ENCODE data around the gene COMMD6.
A peak's percentile ranks its signal among the peaks of the same experiment; 100 is the strongest.

COMMD6 gene

GRCh38 chr13:75505327-75505726, 32.3 kb downstream of the COMMD6 start:
- H3K4me1 ChIP-seq (ENCODE audit: control insufficient read depth, insufficient read depth, low read length, unreplicated experiment): no peaks in the 10 kb centered on the region
- no peaks in the 10 kb centered on the region for H3K36me3 ChIP-seq (ENCODE audit: insufficient read depth, low read length)
- H3K27ac ChIP-seq (ENCODE audit: low read depth, low read length): no peak overlapping the region
- no peaks in the 10 kb centered on the region for H3K79me2 ChIP-seq (ENCODE audit: control insufficient read depth, insufficient read depth, low read length, unreplicated experiment)
- H2AFZ ChIP-seq (ENCODE audit: low read length, unreplicated experiment): no peak overlapping the region
- no peaks in the 10 kb centered on the region for H3K27me3 ChIP-seq (ENCODE audit: insufficient read depth, low read length)
- H3K4me3 ChIP-seq (ENCODE audit: low read depth, low read length): no peak overlapping the region

GRCh38 chr13:75495938-75496337, 41.7 kb downstream of the COMMD6 start:
- no peaks in the 10 kb centered on the region for H3K36me3 ChIP-seq (ENCODE audit: insufficient read depth, low read length)
- no peak overlapping the region for H3K27ac ChIP-seq (ENCODE audit: low read depth, low read length)
- no peaks in the 10 kb centered on the region for H3K79me2 ChIP-seq (ENCODE audit: control insufficient read depth, insufficient read depth, low read length, unreplicated experiment)
- H3K4me3 ChIP-seq (ENCODE audit: low read depth, low read length): peak overlapping the region; percentile 26; the same call in 1 of the 2 replicates
- no peaks in the 10 kb centered on the region for H3K4me1 ChIP-seq (ENCODE audit: control insufficient read depth, insufficient read depth, low read length, unreplicated experiment)
- peak overlapping the region; percentile 36 for H2AFZ ChIP-seq (ENCODE audit: low read length, unreplicated experiment)
- no peaks in the 10 kb centered on the region for H3K27me3 ChIP-seq (ENCODE audit: insufficient read depth, low read length)

DNA sequence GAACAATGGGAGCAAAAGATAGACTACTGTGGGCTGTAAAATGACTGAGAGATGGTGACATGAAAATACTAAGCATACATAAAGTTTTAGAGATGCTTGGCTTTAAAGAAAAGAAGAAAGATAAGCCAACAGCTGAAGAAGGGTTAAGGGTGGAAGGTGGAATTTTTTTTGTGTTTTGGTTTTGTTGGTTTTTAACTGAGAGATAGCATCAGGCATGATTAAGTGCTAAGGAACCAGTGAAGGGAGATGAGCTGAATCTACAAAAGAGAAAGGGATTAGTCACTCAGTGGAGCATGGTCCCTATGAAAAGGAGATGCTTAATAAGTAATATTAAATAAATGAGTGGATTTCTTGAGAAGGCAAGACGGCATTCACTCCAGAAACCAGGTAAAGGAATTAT, 43.1 kb downstream of the COMMD6 start:
- peaks cover 6% of the 10 kb centered on the region for H3K4me1 ChIP-seq (ENCODE audit: control insufficient read depth, insufficient read depth, low read length, unreplicated experiment)

DNA sequence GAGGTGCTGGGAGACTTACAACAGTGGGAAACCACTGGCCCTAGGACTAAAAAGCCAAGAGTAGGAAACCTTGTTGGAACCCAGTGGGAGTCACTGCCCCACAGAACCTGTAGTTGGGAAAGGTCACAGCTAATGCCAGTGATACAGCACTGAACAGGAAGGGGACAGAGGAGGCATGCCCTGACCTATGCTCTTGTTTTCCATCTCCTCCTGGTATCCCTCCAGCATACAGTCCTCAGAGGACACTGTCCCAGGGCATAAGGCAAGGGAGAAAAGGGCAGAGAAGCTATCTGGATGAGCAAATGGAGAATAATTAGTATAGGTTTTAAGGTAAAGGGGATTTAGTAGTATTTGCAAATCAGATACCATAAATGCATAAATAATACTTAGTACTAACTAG, 44.5 kb downstream of the COMMD6 start:
- no peak overlapping the region for H3K27ac ChIP-seq (ENCODE audit: low read depth, low read length)
- no peak overlapping the region for H2AFZ ChIP-seq (ENCODE audit: low read length, unreplicated experiment)
- no peaks in the 10 kb centered on the region for H3K36me3 ChIP-seq (ENCODE audit: insufficient read depth, low read length)
- H3K4me3 ChIP-seq (ENCODE audit: low read depth, low read length): no peak overlapping the region
- H3K79me2 ChIP-seq (ENCODE audit: control insufficient read depth, insufficient read depth, low read length, unreplicated experiment): no peaks in the 10 kb centered on the region
- H3K27me3 ChIP-seq (ENCODE audit: insufficient read depth, low read length): no peaks in the 10 kb centered on the region
- H3K4me1 ChIP-seq (ENCODE audit: control insufficient read depth, insufficient read depth, low read length, unreplicated experiment): peaks cover 10% of the 10 kb centered on the region

More for the DNA sequence above, 43.1 kb downstream of the COMMD6 start:
- Histone ChIP-seq H3K36me3 (ENCODE audit: insufficient read depth, low read length) (no peaks in the 10 kb centered on the region), H3K79me2 (ENCODE audit: control insufficient read depth, insufficient read depth, low read length, unreplicated experiment) (no peaks in the 10 kb centered on the region), H3K27ac (ENCODE audit: low read depth, low read length) (no peak overlapping the region), H3K4me3 (ENCODE audit: low read depth, low read length) (no peak overlapping the region), H3K27me3 (ENCODE audit: insufficient read depth, low read length) (no peaks in the 10 kb centered on the region), H2AFZ (ENCODE audit: low read length, unreplicated experiment) (no peak overlapping the region)

DNA sequence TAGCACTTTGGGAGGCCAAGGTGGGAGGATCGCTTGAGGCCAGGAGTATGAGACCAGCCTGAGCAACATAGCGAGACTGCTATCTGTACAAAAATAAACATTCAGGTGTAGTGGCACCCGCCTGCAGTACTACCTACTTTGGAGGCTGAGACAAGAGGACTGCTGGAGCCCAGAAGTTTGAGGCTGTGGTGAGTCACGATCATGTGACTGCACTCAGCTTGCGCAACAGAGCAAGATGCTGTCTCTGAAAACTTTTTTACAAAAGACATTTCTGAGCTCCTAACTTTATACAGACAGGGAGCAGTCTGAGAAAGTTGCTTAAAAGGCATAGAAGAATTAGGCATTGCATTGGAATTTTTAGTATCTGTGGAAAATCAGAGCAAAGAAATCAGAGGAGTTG, 45.3 kb downstream of the COMMD6 start:
- no peaks in the 10 kb centered on the region for H3K79me2 ChIP-seq (ENCODE audit: control insufficient read depth, insufficient read depth, low read length, unreplicated experiment)
- no peaks in the 10 kb centered on the region for H3K36me3 ChIP-seq (ENCODE audit: insufficient read depth, low read length)
- H3K4me1 ChIP-seq (ENCODE audit: control insufficient read depth, insufficient read depth, low read length, unreplicated experiment): peaks cover 10% of the 10 kb centered on the region
- no peak overlapping the region for H3K4me3 ChIP-seq (ENCODE audit: low read depth, low read length)
- no peak overlapping the region for H3K27ac ChIP-seq (ENCODE audit: low read depth, low read length)
- H2AFZ ChIP-seq (ENCODE audit: low read length, unreplicated experiment): no peak overlapping the region
- no peaks in the 10 kb centered on the region for H3K27me3 ChIP-seq (ENCODE audit: insufficient read depth, low read length)

DNA sequence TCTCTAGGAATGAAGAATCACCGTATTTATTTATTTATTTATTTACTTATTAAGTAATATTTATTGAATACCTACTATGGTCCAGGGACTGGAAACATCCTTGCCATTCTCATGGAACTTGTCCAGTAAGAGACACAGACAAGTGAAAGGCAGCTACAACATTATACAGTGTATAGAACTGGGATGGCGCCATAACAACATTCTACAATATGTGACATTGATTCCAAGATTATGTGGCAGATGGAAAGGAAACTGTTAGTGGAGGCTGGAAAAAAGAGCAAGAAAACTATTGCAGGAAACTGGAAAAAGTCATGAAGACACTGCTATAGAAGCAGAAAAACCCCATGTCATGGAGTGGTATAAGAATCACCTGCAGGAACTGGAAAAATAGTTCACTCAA, 46.3 kb downstream of the COMMD6 start:
- no peak overlapping the region for H3K27ac ChIP-seq (ENCODE audit: low read depth, low read length)
- peaks cover 10% of the 10 kb centered on the region for H3K4me1 ChIP-seq (ENCODE audit: control insufficient read depth, insufficient read depth, low read length, unreplicated experiment)
- H3K36me3 ChIP-seq (ENCODE audit: insufficient read depth, low read length): no peaks in the 10 kb centered on the region
- no peak overlapping the region for H2AFZ ChIP-seq (ENCODE audit: low read length, unreplicated experiment)
- no peaks in the 10 kb centered on the region for H3K79me2 ChIP-seq (ENCODE audit: control insufficient read depth, insufficient read depth, low read length, unreplicated experiment)
- H3K27me3 ChIP-seq (ENCODE audit: insufficient read depth, low read length): no peaks in the 10 kb centered on the region
- H3K4me3 ChIP-seq (ENCODE audit: low read depth, low read length): no peak overlapping the region

GRCh38 chr13:75489502-75490263, 48.0 kb downstream of the COMMD6 start:
- Histone ChIP-seq H3K36me3 (ENCODE audit: insufficient read depth, low read length) (no peaks in the 10 kb centered on the region), H3K27me3 (ENCODE audit: insufficient read depth, low read length) (no peaks in the 10 kb centered on the region), H3K27ac (ENCODE audit: low read depth, low read length) (peak overlapping the region; percentile 59), H3K4me3 (ENCODE audit: low read depth, low read length) (peak overlapping the region; percentile 57), H3K4me1 (ENCODE audit: control insufficient read depth, insufficient read depth, low read length, unreplicated experiment) (peaks cover 21% of the 10 kb centered on the region), H2AFZ (ENCODE audit: low read length, unreplicated experiment) (peak overlapping the region; percentile 26), H3K79me2 (ENCODE audit: control insufficient read depth, insufficient read depth, low read length, unreplicated experiment) (no peaks in the 10 kb centered on the region)

- Histone ChIP-seq H3K4me1 (ENCODE audit: control insufficient read depth, insufficient read depth, low read length, unreplicated experiment) (peaks cover 27% of the 10 kb centered on the region), H3K36me3 (ENCODE audit: insufficient read depth, low read length) (no peaks in the 10 kb centered on the region), H3K4me3 (ENCODE audit: low read depth, low read length) (no peak overlapping the region), H2AFZ (ENCODE audit: low read length, unreplicated experiment) (no peak overlapping the region), H3K27me3 (ENCODE audit: insufficient read depth, low read length) (no peaks in the 10 kb centered on the region), H3K27ac (ENCODE audit: low read depth, low read length) (0 out of 2 replicates have a peak overlapping the region, but pooled peaks have one; percentile 19), H3K79me2 (ENCODE audit: control insufficient read depth, insufficient read depth, low read length, unreplicated experiment) (no peaks in the 10 kb centered on the region)
Measured at GRCh38 chr13:75486146-75487062, 51.2 kb downstream of the COMMD6 start.

GRCh38 chr13:75485286-75486062, 52.2 kb downstream of the COMMD6 start:
- H3K27me3 ChIP-seq (ENCODE audit: insufficient read depth, low read length): no peaks in the 10 kb centered on the region
- H2AFZ ChIP-seq (ENCODE audit: low read length, unreplicated experiment): no peak overlapping the region
- H3K36me3 ChIP-seq (ENCODE audit: insufficient read depth, low read length): no peaks in the 10 kb centered on the region
- peak overlapping the region; percentile 19; the same call in 1 of the 2 replicates for H3K27ac ChIP-seq (ENCODE audit: low read depth, low read length)
- no peaks in the 10 kb centered on the region for H3K79me2 ChIP-seq (ENCODE audit: control insufficient read depth, insufficient read depth, low read length, unreplicated experiment)
- H3K4me3 ChIP-seq (ENCODE audit: low read depth, low read length): no peak overlapping the region
- H3K4me1 ChIP-seq (ENCODE audit: control insufficient read depth, insufficient read depth, low read length, unreplicated experiment): peaks cover 27% of the 10 kb centered on the region

DNA sequence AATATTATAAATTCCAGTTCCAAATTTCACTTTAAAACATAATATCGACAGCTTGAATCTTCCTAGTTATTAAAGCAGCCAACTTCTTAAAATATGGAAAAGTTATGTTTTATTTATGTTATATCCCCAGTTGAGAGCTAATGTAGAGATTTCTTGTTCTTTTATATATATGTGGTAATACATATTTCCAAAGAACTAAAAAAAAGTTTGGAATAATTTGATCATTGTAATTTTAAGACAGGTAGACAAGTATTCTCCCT, 54.9 kb downstream of the COMMD6 start:
- Histone ChIP-seq H3K79me2 (ENCODE audit: control insufficient read depth, insufficient read depth, low read length, unreplicated experiment) (peaks cover 11% of the 10 kb centered on the region), H3K4me3 (ENCODE audit: low read depth, low read length) (peak overlapping the region; percentile 78), H3K36me3 (ENCODE audit: insufficient read depth, low read length) (no peaks in the 10 kb centered on the region), H2AFZ (ENCODE audit: low read length, unreplicated experiment) (peak overlapping the region; percentile 38), H3K4me1 (ENCODE audit: control insufficient read depth, insufficient read depth, low read length, unreplicated experiment) (peaks cover 17% of the 10 kb centered on the region), H3K27ac (ENCODE audit: low read depth, low read length) (peak overlapping the region; percentile 61), H3K27me3 (ENCODE audit: insufficient read depth, low read length) (no peaks in the 10 kb centered on the region)
